ENCODE results near the gene ACY1.

ACY1 gene

GRCh38 chr3:52002748-52003147, 19.4 kb downstream of the ACY1 start:
- TF ChIP-seq CTCF (IDR thresholded peaks at IDR 0.05), result no peak
- no peak for TF ChIP-seq ZFX (IDR thresholded peaks at IDR 0.05; ENCODE audit: borderline replicate concordance)
- no peak overlapping the region for H3K27ac ChIP-seq

GRCh38 chr3:52004163-52004787, 20.9 kb downstream of the ACY1 start:
- TF ChIP-seq CTCF (IDR thresholded peaks at IDR 0.05), result 0 out of 2 replicates have a peak, but pooled peaks have one; percentile 5
- TF ChIP-seq ZFX (IDR thresholded peaks at IDR 0.05; ENCODE audit: borderline replicate concordance), result no peak
- no peak overlapping the region for H3K27ac ChIP-seq

- no peak for TF ChIP-seq CTCF (IDR thresholded peaks at IDR 0.05)
- TF ChIP-seq ZFX (IDR thresholded peaks at IDR 0.05; ENCODE audit: borderline replicate concordance), result no peak
- no peak overlapping the region for H3K27ac ChIP-seq
Measured at GRCh38 chr3:52004906-52005395, 21.6 kb downstream of the ACY1 start.

- TF ChIP-seq ZFX (IDR thresholded peaks at IDR 0.05; ENCODE audit: borderline replicate concordance), result no peak
- no peak for TF ChIP-seq CTCF (IDR thresholded peaks at IDR 0.05)
- H3K27ac ChIP-seq, result no peak overlapping the region
Measured at GRCh38 chr3:52005571-52005986, 22.2 kb downstream of the ACY1 start.

- no peak overlapping the region for H3K27ac ChIP-seq
- TF ChIP-seq ZFX (IDR thresholded peaks at IDR 0.05; ENCODE audit: borderline replicate concordance) (no peak), CTCF (IDR thresholded peaks at IDR 0.05) (no peak)
Measured at GRCh38 chr3:52006017-52006819, 22.9 kb downstream of the ACY1 start.

GRCh38 chr3:52006820-52007133, 23.4 kb downstream of the ACY1 start:
- H3K27ac ChIP-seq, result no peak overlapping the region
- no peak for TF ChIP-seq ZFX (IDR thresholded peaks at IDR 0.05; ENCODE audit: borderline replicate concordance)
- TF ChIP-seq CTCF (IDR thresholded peaks at IDR 0.05), result no peak

GRCh38 chr3:52007291-52007690, 24.0 kb downstream of the ACY1 start:
- no peak overlapping the region for H3K27ac ChIP-seq
- TF ChIP-seq ZFX (IDR thresholded peaks at IDR 0.05; ENCODE audit: borderline replicate concordance), result no peak
- TF ChIP-seq CTCF (IDR thresholded peaks at IDR 0.05), result no peak

Data from 22Rv1 (cell line).